B cell (primary cell): Measurements from ENCODE around the gene EFHD2. TPM values are rescaled to one million over a fixed set of nuclear protein-coding genes. Genes with fewer than 3 reads are reported as not detected.

Experiments
- ATAC-seq: fragments of 200-7000 bp; cut with Tn5 transposase; one replicate; pipeline ENCODE4 v1.10.0; 2021; ENCODE audit warnings: low read depth, mild to moderate bottlenecking, moderate number of reproducible peaks, moderate library complexity
- CTCF ChIA-PET: fragments of 350-600 bp; sonication (Branson Sonifier 250); formaldehyde crosslinking; loops from one replicate; lab custom pipeline; 2021; ENCODE audit warnings: antibody characterized with exemption, inconsistent platforms; lab: Charles Lee
- POLR2A ChIA-PET: fragments of 350-600 bp; sonication (Branson Sonifier 250); formaldehyde crosslinking; loops from one replicate; lab custom pipeline; 2021; ENCODE audit warnings: antibody characterized with exemption; lab: Charles Lee
- DNase-seq: peaks from one replicate; pipeline ENCODE4 v3.0.0; 2013
- H2AFZ ChIP-seq: 2 replicates; pipeline ENCODE4 v1.6.1; 2012; ENCODE audit warnings: mild to moderate bottlenecking, low read depth, low read length; ENCODE audit not compliant: insufficient read depth, poor library complexity, severe bottlenecking
- H3K27ac ChIP-seq, 2 donors: 1 replicate in 1 of 2; 2 replicates in 1 of 2; pipeline ENCODE4 v1.5.1; 2012 to 2013; ENCODE audit warnings: low read length in 2 of 2, mild to moderate bottlenecking in 2 of 2, moderate library complexity in 1 of 2
- H3K27me3 ChIP-seq, 4 experiments: fragments of 200-600 bp in 1 of 4; sonication (generic) in 1 of 4; replicated peaks in 1 of 4; 1 replicate in 2 of 4; 2 replicates in 2 of 4; pipeline versions ENCODE4 v1.6.1 to v1.7.0; 2013 to 2016; ENCODE audit warnings: low read length in 3 of 4, mild to moderate bottlenecking in 2 of 4, mixed read lengths in 1 of 4, moderate library complexity in 1 of 4; ENCODE audit not compliant: insufficient read depth in 4 of 4, control insufficient read depth in 3 of 4; ENCODE audit errors: control extremely low read depth in 1 of 4
- H3K36me3 ChIP-seq, 2 experiments: replicated peaks in 1 of 2; 1 replicate in 1 of 2; 2 replicates in 1 of 2; pipeline versions ENCODE4 v1.6.1 to v1.7.1; 2013; ENCODE audit warnings: low read length in 1 of 2; ENCODE audit not compliant: insufficient read depth in 2 of 2, control insufficient read depth in 1 of 2; ENCODE audit errors: control extremely low read depth in 1 of 2, extremely low read depth in 1 of 2
- H3K4me1 ChIP-seq, 2 donors: fragments of 200-600 bp in 1 of 2; sonication (generic) in 1 of 2; 1 replicate in 1 of 2; 2 replicates in 1 of 2; pipeline versions ENCODE4 v1.5.1 to v1.6.1; 2013 to 2017; ENCODE audit warnings: low read length in 2 of 2; ENCODE audit not compliant: control insufficient read depth in 2 of 2, insufficient read depth in 2 of 2
- H3K4me2 ChIP-seq: replicated peaks from 2 replicates; pipeline ENCODE3; 2012; ENCODE audit warnings: mild to moderate bottlenecking, low read depth, low read length; ENCODE audit not compliant: poor library complexity, severe bottlenecking
- H3K4me3 ChIP-seq, 5 experiments: fragments of 200-600 bp in 1 of 5; sonication (generic) in 1 of 5; 1 replicate in 3 of 5; 2 replicates in 2 of 5; pipeline versions ENCODE4 v1.5.1 to v1.7.0; 2011 to 2016; ENCODE audit warnings: low read length in 4 of 5, mild to moderate bottlenecking in 4 of 5, low read depth in 2 of 5, control low read depth in 1 of 5, moderate library complexity in 1 of 5; ENCODE audit not compliant: insufficient read depth in 1 of 5; ENCODE audit errors: control extremely low read depth in 1 of 5, extremely low read depth in 1 of 5
- H3K79me2 ChIP-seq: fragments of 200-600 bp; sonication (generic); one replicate; pipeline ENCODE4 v1.6.0; 2016; ENCODE audit warnings: low read length; ENCODE audit not compliant: control insufficient read depth, insufficient read depth
- H3K9ac ChIP-seq: fragments of 200-600 bp; sonication (generic); 2 replicates; pipeline ENCODE4 v1.6.1; 2017; ENCODE audit warnings: mild to moderate bottlenecking, low read length, moderate library complexity
- H3K9me3 ChIP-seq, 3 donors: one replicate each; pipeline versions ENCODE4 v1.6.1 to v1.7.1; 2013; ENCODE audit warnings: low read length in 2 of 3; ENCODE audit not compliant: control insufficient read depth in 2 of 3, insufficient read depth in 1 of 3; ENCODE audit errors: control extremely low read depth in 1 of 3
- H4K20me1 ChIP-seq: 2 replicates; pipeline ENCODE4 v1.6.0; 2012; ENCODE audit warnings: mild to moderate bottlenecking, low read length; ENCODE audit not compliant: insufficient read depth, control insufficient read depth, poor library complexity, severe bottlenecking
- H3K27ac Mint-ChIP-seq: one replicate; pipeline ENCODE4 v1.8.0; 2021; ENCODE audit warnings: mixed read lengths
- H3K27me3 Mint-ChIP-seq: one replicate; pipeline ENCODE4 v1.8.0; 2021; ENCODE audit warnings: mixed read lengths
- H3K4me1 Mint-ChIP-seq: one replicate; pipeline ENCODE4 v1.8.0; 2021; ENCODE audit warnings: mixed read lengths
- H3K4me3 Mint-ChIP-seq: one replicate; pipeline ENCODE4 v1.8.0; 2021; ENCODE audit warnings: mixed read lengths
- H3K9me3 Mint-ChIP-seq: one replicate; pipeline ENCODE4 v1.8.0; 2022; ENCODE audit warnings: mixed read lengths; ENCODE audit not compliant: insufficient read depth
- CTCF ChIP-seq: fragments of 200-600 bp; IDR thresholded peaks from one replicate; pipeline ENCODE4 v1.8.0; 2022; ENCODE audit warnings: antibody characterized with exemption, mild to moderate bottlenecking
- EZH2 ChIP-seq: IDR thresholded peaks from 2 replicates; pipeline ENCODE4 v1.6.1; 2012; ENCODE audit warnings: borderline replicate concordance, low read depth, mild to moderate bottlenecking, moderate library complexity, low read length; ENCODE audit not compliant: insufficient read depth, poor library complexity, severe bottlenecking
- WGBS: methylation state at CpG from one replicate; pipeline ENCODE4 v1.1.5; 2013; ENCODE audit warnings: missing lambda C conversion rate; ENCODE audit not compliant: insufficient coverage; 5-methylcytosine and 5-hydroxymethylcytosine counted together
- intact Hi-C: fragments of 100-400 bp; cut with micrococcal nuclease; formaldehyde crosslinking; loops from one replicate; pipeline ENCODE4 v1.10.0; 2022
- polyA plus RNA-seq: library from polyadenylated mRNA; depleted of rRNA; stranded (reverse); fragments of >200 nt; gene quantifications from 2 replicates; pipeline ENCODE4 v1.2.3, GENCODE V29; 2012
- total RNA-seq, 2 donors: library from RNA; stranded (reverse); fragments of 120-200 nt in 1 of 2; gene quantifications; 1 replicate in 1 of 2; 2 replicates in 1 of 2; pipeline versions ENCODE4 v1.2.3 to v1.2.4, GENCODE V29; 2013 to 2022

EFHD2 gene
- total and polyA plus RNA-seq, 2 donors (not counting 1 experiment from before 2014, with no cell fraction given) = 39.3 to 67.2 TPM

- Histone ChIP-seq H3K4me1 (no peaks in the 10 kb centered on the region), H3K4me2 (no peak overlapping the region), H3K9ac (no peak overlapping the region), H3K27ac (no peak overlapping the region), H3K4me3 (no peak overlapping the region), H3K79me2 (no peaks in the 10 kb centered on the region), H3K9me3 (no peaks in the 10 kb centered on the region), H4K20me1 (no peaks in the 10 kb centered on the region), H2AFZ (no peak overlapping the region), H3K36me3 (no peaks in the 10 kb centered on the region), H3K27me3 (no peaks in the 10 kb centered on the region)
- intact Hi-C loops = no loop called here
- TF ChIP-seq CTCF (no peak), EZH2 (no peak)
- Mint-ChIP-seq H3K27ac (no peak overlapping the region), H3K4me3 (no peak overlapping the region), H3K9me3 (no peaks in the 10 kb centered on the region), H3K4me1 (no peaks in the 10 kb centered on the region), H3K27me3 (peaks cover 4% of the 10 kb centered on the region)
- ATAC-seq (no peak), DNase-seq (no peak)
- ChIA-PET CTCF (interaction anchor here (2.6 kb wide), 1 partner anchor 116 kb away, joined by 11 read pairs; no protein-coding TSS in a partner anchor), POLR2A (no interaction called here)
- WGBS = 98% methylated on average over 10 of the region's 14 CpGs
These were observed 29.6 kb downstream of the EFHD2 start for GRCh38 chr1:15439325-15439724.

- 89% methylated on average over 11 of the region's 13 CpGs for WGBS
- TF ChIP-seq EZH2 (no peak), CTCF (no peak)
- Histone ChIP-seq H3K36me3 (no peaks in the 10 kb centered on the region), H4K20me1 (no peaks in the 10 kb centered on the region), H3K4me3 (no peak overlapping the region), H3K4me1 (no peaks in the 10 kb centered on the region), H3K4me2 (no peak overlapping the region), H3K27me3 (peaks cover 0 to 5% (median 1%) of the 10 kb centered on the region in 4 experiments), H3K79me2 (no peaks in the 10 kb centered on the region), H2AFZ (no peak overlapping the region), H3K9ac (no peak overlapping the region), H3K27ac (no peak overlapping the region), H3K9me3 (no peaks in the 10 kb centered on the region)
- Mint-ChIP-seq H3K27me3 (peaks cover 7% of the 10 kb centered on the region), H3K27ac (no peak overlapping the region), H3K9me3 (no peaks in the 10 kb centered on the region), H3K4me1 (no peaks in the 10 kb centered on the region), H3K4me3 (no peak overlapping the region)
- DNase-seq (no peak), ATAC-seq (no peak)
- POLR2A ChIA-PET = no interaction called here
- intact Hi-C loops = no loop called here
- CTCF ChIA-PET = interaction anchor here (1.6 kb wide), 1 partner anchor 9 kb away, joined by 7 read pairs; no protein-coding TSS in a partner anchor
These were observed 30.7 kb downstream of the EFHD2 start for GRCh38 chr1:15440357-15440756.
